GM12801 (cell line): ENCODE data around the gene MYOM1.

Experiments
- CTCF ChIP-seq: IDR thresholded peaks from one replicate; pipeline ENCODE4 v1.5.1; 2011; ENCODE audit warnings: control low read depth; ENCODE audit not compliant: insufficient read length; ENCODE audit errors: extremely low read depth

Gene MYOM1

GRCh38 chr18:3100498-3101132, 119.2 kb downstream of the MYOM1 start:
- TF ChIP-seq CTCF, result no peak

GRCh38 chr18:3099327-3099726, 120.4 kb downstream of the MYOM1 start:
- TF ChIP-seq CTCF, result no peak

- TF ChIP-seq CTCF, result no peak
These were observed 122.7 kb downstream of the MYOM1 start for GRCh38 chr18:3097082-3097481.

- no peak for TF ChIP-seq CTCF
These were observed 123.8 kb downstream of the MYOM1 start for GRCh38 chr18:3095921-3096320.

- no peak for TF ChIP-seq CTCF
These were observed 125.5 kb downstream of the MYOM1 start for GRCh38 chr18:3094338-3094684.

- TF ChIP-seq CTCF, result no peak
These were observed 126.0 kb downstream of the MYOM1 start for GRCh38 chr18:3093624-3094337.

- no peak for TF ChIP-seq CTCF
These were observed 127.0 kb downstream of the MYOM1 start for GRCh38 chr18:3092727-3093126.
